ENCODE data around the gene TMEM54. TPM values are rescaled to one million over a fixed set of nuclear protein-coding genes. Genes with fewer than 3 reads are reported as not detected.

TMEM54 gene
- total and polyA plus RNA-seq, 12 donors: 1.3 to 123 (median 21.2) TPM

- H3K4me3 ChIP-seq: no peak overlapping the region
- H3K27me3 ChIP-seq: peaks cover 32% of the 10 kb centered on the region
- intact Hi-C loops (cut with DNase I): no loop called here
- TF ChIP-seq CTCF (IDR thresholded peaks at IDR 0.05) (no peak), POLR2A (IDR thresholded peaks at IDR 0.05) (no peak)
- no peak for DNase-seq
- no peaks in the 10 kb centered on the region for H3K36me3 ChIP-seq (replicated peaks in 1 of 2)
- no peaks in the 10 kb centered on the region for H3K9me3 ChIP-seq (replicated peaks in 1 of 3)
- WGBS, 4 donors: 71 to 100% (median 95%) methylated on average over 1 of the region's 1 CpG
- H3K27ac ChIP-seq: no peak overlapping the region
- peaks cover 11 to 17% of the 10 kb centered on the region in 2 donors for H3K4me1 ChIP-seq (replicated peaks in 1 of 2)
Observed at GRCh38 chr1:32891241-32891570, 10.0 kb downstream of the TMEM54 start.

GRCh38 chr1:32890516-32891240, 10.5 kb downstream of the TMEM54 start:
- Histone ChIP-seq H3K9me3 (replicated peaks in 1 of 3) (no peaks in the 10 kb centered on the region), H3K27ac (no peak overlapping the region), H3K27me3 (peaks cover 36% of the 10 kb centered on the region), H3K36me3 (replicated peaks in 1 of 2) (no peaks in the 10 kb centered on the region), H3K4me3 (no peak overlapping the region), H3K4me1 (replicated peaks in 1 of 2) (peaks cover 11 to 20% of the 10 kb centered on the region in 2 donors)
- DNase-seq: peak in 1 of 7 donors; percentile 13
- intact Hi-C loops (cut with DNase I): no loop called here
- WGBS, 4 donors: 79 to 90% (median 81%) methylated on average over 4 to 7 of the region's 7 CpGs
- TF ChIP-seq CTCF (IDR thresholded peaks at IDR 0.05) (no peak), POLR2A (IDR thresholded peaks at IDR 0.05) (no peak)

DNA sequence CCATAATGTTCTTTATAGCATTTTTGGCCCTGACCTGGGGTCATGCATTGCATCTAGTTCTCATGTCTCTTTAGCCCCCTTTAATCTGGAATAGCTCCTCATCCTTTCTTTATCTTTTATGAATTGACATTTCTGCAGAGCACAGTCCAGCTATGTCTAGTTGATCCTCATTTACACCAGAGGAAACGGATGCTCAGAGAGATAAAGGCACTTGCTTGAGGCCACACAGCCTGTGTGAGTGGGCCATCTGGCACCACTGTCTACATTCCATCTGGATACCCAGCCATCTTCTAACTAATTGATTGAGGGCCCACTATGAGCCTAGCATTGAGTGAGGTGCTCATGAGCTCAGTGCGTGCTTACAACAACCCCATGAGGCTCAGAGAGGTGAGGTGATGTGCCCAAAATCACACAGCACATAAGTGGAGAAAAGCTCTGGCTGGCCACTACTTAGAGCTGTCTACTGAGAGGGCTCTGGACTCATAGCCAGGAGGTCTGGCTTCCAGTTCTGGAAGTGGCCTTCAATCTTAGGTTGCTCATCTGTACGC, 11.4 kb downstream of the TMEM54 start:
- no peak for TF ChIP-seq POLR2A (IDR thresholded peaks at IDR 0.05)
- no peak for TF ChIP-seq CTCF (IDR thresholded peaks at IDR 0.05)

GRCh38 chr1:32888677-32889420, 12.3 kb downstream of the TMEM54 start:
- intact Hi-C loops (cut with DNase I): no loop called here
- DNase-seq: no peak
- Histone ChIP-seq H3K9me3 (replicated peaks in 1 of 3) (no peaks in the 10 kb centered on the region), H3K27ac (no peak overlapping the region), H3K4me3 (no peak overlapping the region), H3K4me1 (replicated peaks in 1 of 2) (peaks cover 11 to 20% of the 10 kb centered on the region in 2 donors), H3K36me3 (replicated peaks in 1 of 2) (no peaks in the 10 kb centered on the region), H3K27me3 (peaks cover 36% of the 10 kb centered on the region)
- TF ChIP-seq POLR2A (IDR thresholded peaks at IDR 0.05) (no peak), CTCF (IDR thresholded peaks at IDR 0.05) (no peak)
- WGBS, 4 donors: 88 to 92% (median 90%) methylated on average over 17 to 24 of the region's 24 CpGs

More for the DNA sequence above, 11.4 kb downstream of the TMEM54 start:
- Histone ChIP-seq H3K27ac (no peak overlapping the region), H3K36me3 (replicated peaks in 1 of 2) (no peaks in the 10 kb centered on the region), H3K9me3 (replicated peaks in 1 of 3) (no peaks in the 10 kb centered on the region), H3K4me1 (replicated peaks in 1 of 2) (peaks cover 11 to 20% of the 10 kb centered on the region in 2 donors), H3K27me3 (peaks cover 36% of the 10 kb centered on the region), H3K4me3 (no peak overlapping the region)
- no peak for DNase-seq
- WGBS, 4 donors: 73 to 89% (median 83%) methylated on average over 3 of the region's 3 CpGs
- intact Hi-C loops (cut with DNase I): no loop called here
